ENCODE data around the gene MRC1. TPM values are rescaled to one million over a fixed set of nuclear protein-coding genes. Genes with fewer than 3 reads are reported as not detected.

Gene MRC1
- total and polyA plus RNA-seq, 2 donors (not counting 3 experiments of a cell fraction or from before 2014, with no cell fraction given): 0.03 to 0.13 TPM

- H3K9me3 ChIP-seq (replicated peaks; ENCODE audit: control insufficient read depth, insufficient read depth, low read length): no peaks in the 10 kb centered on the region
- H3K9me1 ChIP-seq (replicated peaks; ENCODE audit: control insufficient read depth, extremely low read depth, insufficient read depth, low read length): no peaks in the 10 kb centered on the region
- CTCF ChIA-PET: interaction anchor here (0.9 to 3.7 kb wide), 14 partner anchors 9 to 465 kb away, joined by 3 to 46 read pairs (median 5); partner anchors contain the start of genes HACD1 and STAM
- no TSS peak for BruUV-seq (replicated peaks)
- no peaks in the 10 kb centered on the region for H3K4me1 ChIP-seq (ENCODE audit: control insufficient read depth, extremely low read depth, insufficient read depth, low read length)
- POLR2A ChIA-PET: no interaction called here
- no peaks in the 10 kb centered on the region for H3K36me3 ChIP-seq (ENCODE audit: control insufficient read depth in 2 of 2, extremely low read depth in 1 of 2, insufficient read depth in 2 of 2, low read length in 2 of 2)
- no peaks in the 10 kb centered on the region for H3K79me2 ChIP-seq (ENCODE audit: control insufficient read depth, insufficient read depth, low read length)
- dilution Hi-C loops (cut with MboI; ENCODE audit: extremely low pct_ligation_motif_present, low sequenced_read_pairs) (no loop called here), intact Hi-C loops (cut with micrococcal nuclease) (loop anchor here (2.0 to 10.0 kb wide), 3 partner anchors 27 to 1047 kb away; no protein-coding TSS in a partner anchor)
- no peak for FAIRE-seq
- no peaks in the 10 kb centered on the region for H4K20me1 ChIP-seq (replicated peaks; ENCODE audit: control insufficient read depth, extremely low read depth, insufficient read depth, low read length)
- no peaks in the 10 kb centered on the region for H3K27me3 ChIP-seq (ENCODE audit: control insufficient read depth in 2 of 2, insufficient read depth in 2 of 2, low read length in 2 of 2)
- TF ChIP-seq POLR2AphosphoS5 (IDR thresholded peaks at IDR 0.05; ENCODE audit: insufficient read depth, low read depth, low read length) (no peak), MYC (IDR thresholded peaks at IDR 0.05; ENCODE audit: low read depth, low read length) (no peak), JUN (IDR thresholded peaks at IDR 0.05; ENCODE audit: borderline replicate concordance, insufficient read depth, insufficient read length, low read depth) (no peak), MAX (IDR thresholded peaks at IDR 0.05; ENCODE audit: insufficient read depth, insufficient read length) (no peak), CTCF (IDR thresholded peaks at IDR 0.05; ENCODE audit: extremely low read depth in 1 of 2, insufficient read depth in 1 of 2, low read depth in 1 of 2, low read length in 2 of 2) (no peak), EZH2 (IDR thresholded peaks at IDR 0.05; ENCODE audit: borderline replicate concordance, low read depth, low read length, severe bottlenecking) (no peak)
- no peak overlapping the region for H3K9ac ChIP-seq (replicated peaks; ENCODE audit: extremely low read depth, insufficient read depth, low read length)
- H3K4me3 ChIP-seq (replicated peaks in 1 of 3; ENCODE audit: insufficient read depth in 1 of 3, low read depth in 1 of 3, low read length in 3 of 3): no peak overlapping the region
- no peak overlapping the region for H3K27ac ChIP-seq (ENCODE audit: insufficient read depth, low read depth, low read length)
- H2AFZ ChIP-seq (ENCODE audit: low read depth, low read length): no peak overlapping the region
- H3K4me2 ChIP-seq (ENCODE audit: insufficient read depth, low read length): no peak overlapping the region
- DNase-seq (ENCODE audit: low read depth, low spot score): no peak
Measured at GRCh38 chr10:17873946-17874345, 64.8 kb downstream of the MRC1 start.
